NCI-H2196 (cell line): Measurements from ENCODE around the gene ATP6V1G1.
A peak's percentile ranks its signal among the peaks of the same experiment; 100 is the strongest.
"Not testable (repeated sequence)": the region's sequence is repeated elsewhere in the genome, so short reads cannot be mapped to it uniquely, and the experiment has no call there.

Experiments
- DNase-seq: peaks from one replicate; lab custom pipeline; 2025; ENCODE audit not compliant: unreplicated experiment; lab: John Stamatoyannopoulos, UW

ATP6V1G1 gene

GRCh38 chr9:114587345-114588202 lies at the start of gene ATP6V1G1:
TSS of gene ATP6V1G1 (plus strand) at chr9:114587769. CDS start at chr9:114587839, 70 bp downstream.
- DNase-seq: peak; percentile 99

DNA sequence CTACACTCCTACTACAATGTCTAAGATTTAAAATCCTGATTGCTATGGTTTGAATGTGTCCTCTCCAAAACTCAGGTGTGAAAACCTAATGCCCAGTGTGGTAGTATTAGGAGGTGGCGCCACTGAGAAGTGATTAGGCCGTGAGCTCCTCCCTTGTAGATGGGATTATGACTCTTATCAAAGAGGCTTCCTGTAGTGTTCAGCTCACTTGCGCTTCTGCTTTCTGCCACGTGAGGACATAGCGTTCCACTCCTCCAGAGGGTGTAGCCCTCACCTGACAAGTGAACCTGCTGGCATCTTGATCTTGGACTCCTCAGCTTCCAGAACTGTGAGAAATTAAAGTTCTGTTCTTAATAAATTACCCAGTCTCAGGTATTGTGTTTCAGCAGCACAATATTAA lies 49.3 kb upstream of the ATP6V1G1 start:
- no peak for DNase-seq

GRCh38 chr9:114539701-114540380 lies 47.7 kb upstream of the ATP6V1G1 start:
- no peak for DNase-seq

GRCh38 chr9:114545055-114545454 lies 42.5 kb upstream of the ATP6V1G1 start:
- DNase-seq: no peak

- DNase-seq: no peak
These were observed 40.7 kb upstream of the ATP6V1G1 start for GRCh38 chr9:114546851-114547250.

DNA sequence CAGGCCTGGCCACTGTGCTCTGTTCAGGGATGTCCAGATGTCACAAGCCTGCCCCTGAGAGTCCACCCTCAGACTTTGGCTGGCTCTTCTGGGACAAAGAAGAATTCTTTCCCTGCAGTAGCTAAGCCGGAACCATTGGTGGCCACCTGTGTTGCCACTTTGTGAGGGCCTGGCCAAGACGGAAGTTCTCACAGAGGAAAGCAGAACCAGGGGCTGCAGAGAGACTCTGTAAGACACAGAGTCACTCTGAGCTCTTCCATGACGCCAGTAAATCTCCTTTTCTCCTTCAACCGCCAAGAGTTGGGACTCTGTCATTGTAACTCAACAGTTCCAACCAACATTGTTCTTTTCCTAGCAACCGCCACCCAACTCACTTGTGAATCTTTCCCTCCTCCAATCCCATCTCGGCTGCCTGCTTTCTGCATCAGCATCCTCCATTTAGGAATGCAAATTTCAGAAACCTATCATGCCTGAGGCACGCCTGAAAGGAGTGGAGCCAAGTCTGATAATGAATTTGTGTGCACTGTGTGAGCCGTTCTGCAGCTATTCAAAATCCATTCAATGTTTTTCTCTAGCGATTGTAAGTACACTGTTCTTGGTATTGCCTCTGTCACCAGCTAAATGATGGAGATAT lies 37.8 kb upstream of the ATP6V1G1 start:
- no peak for DNase-seq

- peak; percentile 17 for DNase-seq
These were observed 35.6 kb upstream of the ATP6V1G1 start for GRCh38 chr9:114551750-114552685.

- no peak for DNase-seq
These were observed 34.9 kb upstream of the ATP6V1G1 start for GRCh38 chr9:114552706-114553105.

DNA sequence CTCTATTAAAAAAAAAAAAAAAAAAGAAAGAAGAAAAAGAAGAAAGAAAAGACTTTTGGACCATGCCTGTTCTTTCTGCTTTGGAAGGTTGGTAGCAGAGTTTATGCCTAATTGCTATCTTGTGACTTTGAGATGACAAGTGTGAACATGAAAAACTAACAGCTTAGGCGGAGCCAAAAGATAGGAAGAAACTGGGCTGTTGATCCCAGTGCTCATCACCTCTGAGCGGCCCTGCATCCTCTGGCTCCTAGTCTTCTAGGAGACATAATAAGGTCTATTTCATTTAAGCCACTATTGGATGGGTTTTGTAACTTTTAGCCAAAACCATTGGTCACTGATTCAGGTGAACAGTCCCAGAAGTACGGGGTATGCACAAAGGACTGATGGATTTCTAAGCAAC lies 34.4 kb upstream of the ATP6V1G1 start:
- no peak for DNase-seq

GRCh38 chr9:114555696-114556095 lies 31.9 kb upstream of the ATP6V1G1 start:
- no peak for DNase-seq

GRCh38 chr9:114558027-114558675 lies 29.4 kb upstream of the ATP6V1G1 start:
- no peak for DNase-seq

DNA sequence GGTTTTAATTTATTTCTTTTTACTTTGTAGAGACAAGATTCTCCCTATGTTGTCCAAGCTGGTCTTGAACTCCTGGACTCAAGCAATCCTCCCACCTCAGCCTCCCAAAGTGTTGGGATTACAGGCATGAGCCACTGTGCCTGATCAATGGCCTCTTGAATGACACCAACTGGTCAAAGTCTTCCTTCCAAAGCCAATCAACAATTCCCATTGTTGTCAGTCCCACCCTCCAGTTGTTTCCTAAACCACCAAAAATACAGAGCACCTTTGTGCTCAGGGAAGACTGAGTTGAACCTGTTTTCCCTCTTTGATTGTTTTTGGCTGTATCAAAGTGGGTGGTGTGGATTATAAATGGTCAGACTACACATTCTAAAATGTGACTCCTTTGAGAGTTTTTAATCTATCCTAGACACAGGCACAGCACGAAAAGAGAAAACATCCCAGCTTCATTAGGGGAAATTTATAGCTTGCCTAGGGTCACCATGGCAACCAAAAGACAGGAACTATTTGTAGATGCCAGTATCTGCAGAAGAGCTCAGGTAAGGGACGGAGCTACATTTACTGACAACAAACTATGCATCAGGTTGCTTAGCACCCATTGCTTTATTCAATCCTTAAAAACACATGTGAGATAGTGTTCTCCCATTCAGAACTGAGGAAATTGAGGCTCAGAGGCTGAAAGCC lies 27.6 kb upstream of the ATP6V1G1 start:
- no peak for DNase-seq

GRCh38 chr9:114560956-114561355 lies 26.6 kb upstream of the ATP6V1G1 start:
- DNase-seq: no peak

DNA sequence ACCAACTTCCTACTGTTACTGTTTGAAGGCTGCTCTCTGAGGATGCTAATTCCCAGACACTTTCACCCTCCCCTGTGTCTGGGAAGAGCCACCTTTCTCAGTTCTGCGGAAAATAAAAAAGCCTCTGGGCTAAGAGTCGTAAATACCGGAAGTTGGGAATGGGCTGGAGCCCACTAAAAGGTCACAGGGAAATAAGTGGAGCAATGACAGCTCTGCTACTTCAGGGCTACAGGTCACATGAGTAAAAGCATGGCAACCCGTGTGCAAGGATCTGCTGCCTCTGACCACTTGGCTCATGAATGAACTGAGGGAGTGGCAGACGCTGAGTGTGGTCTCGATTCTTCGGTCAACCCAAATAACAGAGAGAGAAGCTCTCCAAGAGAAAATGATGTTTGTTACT lies 25.8 kb upstream of the ATP6V1G1 start:
- no peak for DNase-seq

GRCh38 chr9:114565204-114565603 lies 22.4 kb upstream of the ATP6V1G1 start:
- no peak for DNase-seq

DNA sequence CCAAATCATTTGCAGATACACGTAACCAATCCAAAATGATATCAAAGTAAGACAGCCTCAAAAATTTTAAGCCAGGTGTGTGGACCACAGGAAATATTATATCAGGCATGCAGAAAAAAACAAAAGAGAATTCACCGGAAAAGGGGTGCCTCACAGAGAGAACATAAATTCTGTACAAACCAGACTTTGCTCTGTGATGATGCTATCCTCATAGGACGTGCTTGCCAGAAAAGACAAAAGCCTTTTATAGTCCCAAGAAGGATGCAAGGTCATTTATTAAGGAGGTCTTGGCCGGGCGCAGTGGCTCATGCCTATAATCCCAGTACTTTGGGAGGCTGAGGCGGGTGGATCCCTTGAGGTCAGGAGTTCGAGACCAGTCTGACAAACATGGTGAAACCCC lies 16.8 kb upstream of the ATP6V1G1 start:
- no peak for DNase-seq

DNA sequence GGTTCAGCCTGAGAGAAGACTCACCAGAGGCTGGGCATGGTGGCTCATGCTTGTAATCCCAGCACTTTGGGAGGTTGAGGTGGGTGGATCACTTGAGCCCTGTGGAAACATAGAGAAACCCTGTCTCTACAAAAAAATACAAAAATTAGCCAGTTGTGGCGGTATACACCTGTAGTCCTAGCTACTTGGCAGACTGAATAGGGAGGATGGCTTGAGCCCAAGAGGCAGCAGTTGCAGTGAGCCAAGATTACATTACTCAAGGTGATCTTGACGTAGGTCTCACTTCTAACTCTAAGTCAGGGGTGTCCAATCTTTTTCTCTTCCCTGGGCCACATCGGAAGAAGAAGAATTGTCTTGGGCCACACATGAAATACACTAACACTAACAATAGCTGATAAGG lies 16.2 kb upstream of the ATP6V1G1 start:
- no peak for DNase-seq

- DNase-seq: no peak
These were observed 15.4 kb upstream of the ATP6V1G1 start for GRCh38 chr9:114572199-114572598.

- DNase-seq: no peak
These were observed 13.1 kb upstream of the ATP6V1G1 start for GRCh38 chr9:114574438-114574837.

- not testable (repeated sequence) for DNase-seq
These were observed 10.8 kb upstream of the ATP6V1G1 start for GRCh38 chr9:114576779-114577178.
